PC-9 (cell line): Measurements from ENCODE around the gene SLX4. TPM values are rescaled to one million over a fixed set of nuclear protein-coding genes. Genes with fewer than 3 reads are reported as not detected.

Experiments
- BruUV-seq: library from RNA; stranded (reverse); fragments of 400-500 nt; replicated peaks from 2 replicates; lab custom pipeline; 2021; lab: Mats Ljungman, UMichigan
- CTCF ChIA-PET: fragments of 300-600 bp; sonication (Branson Sonifier 250); formaldehyde crosslinking; loops from one replicate; lab custom pipeline; 2022; ENCODE audit warnings: antibody characterized with exemption; lab: Charles Lee
- POLR2A ChIA-PET: fragments of 300-600 bp; sonication (Branson Sonifier 250); formaldehyde crosslinking; loops from one replicate; lab custom pipeline; 2022; ENCODE audit warnings: antibody characterized with exemption; ENCODE audit not compliant: unreplicated experiment; lab: Charles Lee
- DNase-seq, 2 experiments: peaks; one replicate each; pipeline versions ENCODE4 v3.0.0 to v3.0.0-alpha.2; 2015 to 2022; ENCODE audit warnings: mixed read lengths in 1 of 2
- H2AFZ ChIP-seq: fragments of 200-600 bp; sonication (generic); 2 replicates; pipeline ENCODE4 v1.8.1; 2017; ENCODE audit warnings: antibody characterized with exemption
- H3F3A ChIP-seq: fragments of 200-600 bp; sonication (generic); 2 replicates; pipeline ENCODE4 v1.8.1; 2017; ENCODE audit warnings: antibody characterized with exemption, mild to moderate bottlenecking, low read depth; ENCODE audit not compliant: insufficient read depth
- H3K27ac ChIP-seq: fragments of 200-600 bp; sonication (generic); 2 replicates; pipeline ENCODE4 v1.6.1; 2016; ENCODE audit warnings: mixed run types
- H3K27me3 ChIP-seq: fragments of 200-600 bp; sonication (generic); 2 replicates; pipeline ENCODE4 v1.6.1; 2016; ENCODE audit warnings: low read depth, mixed run types; ENCODE audit not compliant: insufficient read depth
- H3K36me3 ChIP-seq: fragments of 200-600 bp; sonication (generic); 2 replicates; pipeline ENCODE4 v1.6.1; 2016; ENCODE audit warnings: low read depth, mixed run types
- H3K4me1 ChIP-seq: fragments of 200-600 bp; sonication (generic); replicated peaks from 2 replicates; pipeline ENCODE4 v1.6.1; 2016; ENCODE audit warnings: mixed run types; ENCODE audit not compliant: insufficient read depth
- H3K4me2 ChIP-seq: fragments of 200-600 bp; sonication (generic); 2 replicates; pipeline ENCODE4 v1.6.1; 2017; ENCODE audit warnings: mixed run types
- H3K4me3 ChIP-seq: fragments of 200-600 bp; sonication (generic); 2 replicates; pipeline ENCODE4 v1.6.1; 2016; ENCODE audit warnings: mixed run types
- H3K79me2 ChIP-seq: fragments of 200-600 bp; sonication (generic); 2 replicates; pipeline ENCODE4 v1.6.1; 2017; ENCODE audit warnings: low read depth, mixed run types
- H3K9me2 ChIP-seq: fragments of 200-600 bp; sonication (generic); 2 replicates; pipeline ENCODE4 v1.8.1; 2017; ENCODE audit warnings: mild to moderate bottlenecking; ENCODE audit not compliant: insufficient read depth
- H3K9me3 ChIP-seq: fragments of 200-600 bp; sonication (generic); 2 replicates; pipeline ENCODE4 v1.8.1; 2016; ENCODE audit warnings: low read depth; ENCODE audit not compliant: insufficient read depth
- H4K20me1 ChIP-seq: fragments of 200-600 bp; sonication (generic); 2 replicates; pipeline ENCODE4 v1.8.1; 2017; ENCODE audit not compliant: insufficient read depth
- EZH2 ChIP-seq: fragments of 200-600 bp; sonication (generic); IDR thresholded peaks from 2 replicates; pipeline ENCODE4 v1.8.0; 2017; ENCODE audit warnings: antibody characterized with exemption, low read depth
- intact Hi-C: fragments of 100-400 bp; cut with micrococcal nuclease; formaldehyde crosslinking; loops from one replicate; pipeline ENCODE4 v1.10.0; 2022; ENCODE audit not compliant: unreplicated experiment
- total RNA-seq: library from RNA; stranded (reverse); gene quantifications from 2 replicates; pipeline ENCODE4 v1.2.3, GENCODE V29; 2021
- TF ChIP-seq, protein P1 (sequence below): fragments of 200-600 bp; sonication (generic); conservative IDR thresholded peaks from 2 replicates; pipeline ENCODE4 v1.6.1; 2017; ENCODE audit warnings: mixed run types, antibody characterized with exemption, mild to moderate bottlenecking, moderate library complexity

The SLX4 gene
- total RNA-seq, 1 experiment from 2014 or later, result 13.8 TPM

DNA sequence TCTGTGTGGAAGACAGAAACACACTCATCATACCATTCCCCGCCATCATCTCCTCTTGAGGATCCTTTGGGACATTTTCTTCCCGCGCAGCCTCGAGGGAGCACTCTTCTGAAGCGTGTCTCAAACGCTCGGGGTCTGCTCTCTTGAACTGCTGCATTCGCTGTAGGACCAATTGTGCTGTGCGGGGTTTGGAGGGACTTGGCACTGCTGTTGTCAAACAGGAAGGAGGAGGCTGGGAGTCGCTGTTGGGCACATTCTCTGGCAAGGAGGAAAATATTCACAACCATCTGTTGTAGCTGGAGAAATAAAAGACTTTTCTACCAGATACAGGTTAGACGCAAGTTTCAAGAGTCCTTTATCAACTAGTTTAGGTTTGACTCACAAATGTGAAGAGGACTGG is 5.0 kb downstream of the SLX4 start:
- BruUV-seq, result no TSS peak
- Histone ChIP-seq H3K27ac (no peak overlapping the region), H4K20me1 (no peaks in the 10 kb centered on the region), H3F3A (peaks cover 6% of the 10 kb centered on the region; the same call in 1 of the 2 replicates), H3K27me3 (no peaks in the 10 kb centered on the region), H2AFZ (no peak overlapping the region), H3K79me2 (0 out of 2 replicates have a peak, but pooled peaks cover 5% of the 10 kb centered on the region), H3K36me3 (no peaks in the 10 kb centered on the region), H3K9me3 (no peaks in the 10 kb centered on the region), H3K4me1 (peaks cover 9% of the 10 kb centered on the region), H3K4me2 (no peak overlapping the region), H3K9me2 (no peaks in the 10 kb centered on the region), H3K4me3 (no peak overlapping the region)
- ChIA-PET POLR2A (no interaction called here), CTCF (no interaction called here)
- no peak for DNase-seq
- intact Hi-C loops, result no loop called here
- TF ChIP-seq, protein P1, sequence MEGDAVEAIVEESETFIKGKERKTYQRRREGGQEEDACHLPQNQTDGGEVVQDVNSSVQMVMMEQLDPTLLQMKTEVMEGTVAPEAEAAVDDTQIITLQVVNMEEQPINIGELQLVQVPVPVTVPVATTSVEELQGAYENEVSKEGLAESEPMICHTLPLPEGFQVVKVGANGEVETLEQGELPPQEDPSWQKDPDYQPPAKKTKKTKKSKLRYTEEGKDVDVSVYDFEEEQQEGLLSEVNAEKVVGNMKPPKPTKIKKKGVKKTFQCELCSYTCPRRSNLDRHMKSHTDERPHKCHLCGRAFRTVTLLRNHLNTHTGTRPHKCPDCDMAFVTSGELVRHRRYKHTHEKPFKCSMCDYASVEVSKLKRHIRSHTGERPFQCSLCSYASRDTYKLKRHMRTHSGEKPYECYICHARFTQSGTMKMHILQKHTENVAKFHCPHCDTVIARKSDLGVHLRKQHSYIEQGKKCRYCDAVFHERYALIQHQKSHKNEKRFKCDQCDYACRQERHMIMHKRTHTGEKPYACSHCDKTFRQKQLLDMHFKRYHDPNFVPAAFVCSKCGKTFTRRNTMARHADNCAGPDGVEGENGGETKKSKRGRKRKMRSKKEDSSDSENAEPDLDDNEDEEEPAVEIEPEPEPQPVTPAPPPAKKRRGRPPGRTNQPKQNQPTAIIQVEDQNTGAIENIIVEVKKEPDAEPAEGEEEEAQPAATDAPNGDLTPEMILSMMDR, result no peak
- no peak for TF ChIP-seq EZH2

- Histone ChIP-seq H3F3A (0 out of 2 replicates have a peak, but pooled peaks cover 3% of the 10 kb centered on the region), H3K4me1 (no peaks in the 10 kb centered on the region), H3K9me3 (no peaks in the 10 kb centered on the region), H4K20me1 (no peaks in the 10 kb centered on the region), H3K27ac (no peak overlapping the region), H3K36me3 (no peaks in the 10 kb centered on the region), H2AFZ (no peak overlapping the region), H3K4me3 (no peak overlapping the region), H3K79me2 (no peaks in the 10 kb centered on the region), H3K9me2 (no peaks in the 10 kb centered on the region), H3K27me3 (no peaks in the 10 kb centered on the region), H3K4me2 (no peak overlapping the region)
- CTCF ChIA-PET, result no interaction called here
- intact Hi-C loops, result no loop called here
- no TSS peak for BruUV-seq
- TF ChIP-seq, protein P1, result no peak
- no peak for TF ChIP-seq EZH2
- POLR2A ChIA-PET, result interaction anchor here (0.6 kb wide), 1 partner anchor 12 kb away, joined by 3 read pairs; no protein-coding TSS in a partner anchor
- DNase-seq, result no peak
These were observed 9.1 kb downstream of the SLX4 start for GRCh38 chr16:3602320-3602653.

GRCh38 chr16:3601614-3602319 is 9.6 kb downstream of the SLX4 start:
- POLR2A ChIA-PET, result interaction anchor here (0.6 kb wide), 1 partner anchor 12 kb away, joined by 3 read pairs; no protein-coding TSS in a partner anchor
- H3K4me3 ChIP-seq, result no peak overlapping the region
- no peaks in the 10 kb centered on the region for H3K27me3 ChIP-seq
- no peak overlapping the region for H3K27ac ChIP-seq
- no peaks in the 10 kb centered on the region for H3K4me1 ChIP-seq
- BruUV-seq, result no TSS peak
- H3K79me2 ChIP-seq, result no peaks in the 10 kb centered on the region
- no peaks in the 10 kb centered on the region for H3K9me3 ChIP-seq
- no peaks in the 10 kb centered on the region for H3K36me3 ChIP-seq
- TF ChIP-seq EZH2, result no peak
- TF ChIP-seq, protein P1, result no peak
- H3K4me2 ChIP-seq, result no peak overlapping the region
- intact Hi-C loops, result no loop called here
- no peaks in the 10 kb centered on the region for H3K9me2 ChIP-seq
- no peak overlapping the region for H2AFZ ChIP-seq
- CTCF ChIA-PET, result no interaction called here
- 0 out of 2 replicates have a peak, but pooled peaks cover 3% of the 10 kb centered on the region for H3F3A ChIP-seq
- H4K20me1 ChIP-seq, result no peaks in the 10 kb centered on the region
- DNase-seq, result no peak
